Cortex of kidney (tissue), 1 donor: ENCODE data around the gene C19orf67.

ENCODE experiments used
- DNase-seq: peaks from one replicate; lab custom pipeline; 2025; lab: John Stamatoyannopoulos, UW

Gene C19orf67

GRCh38 chr19:14085309-14085995 is at the start of gene C19orf67:
C19orf67 (minus strand) TSS chr19:14085783; CDS start chr19:14085627, 156 bp downstream.
- DNase-seq = no peak

GRCh38 chr19:14135355-14135754 is 49.8 kb upstream of the C19orf67 start:
- no peak for DNase-seq

- no peak for DNase-seq
Observed at GRCh38 chr19:14127929-14128509, 42.4 kb upstream of the C19orf67 start.

GRCh38 chr19:14127176-14127575 is 41.6 kb upstream of the C19orf67 start:
- DNase-seq = no peak

DNA sequence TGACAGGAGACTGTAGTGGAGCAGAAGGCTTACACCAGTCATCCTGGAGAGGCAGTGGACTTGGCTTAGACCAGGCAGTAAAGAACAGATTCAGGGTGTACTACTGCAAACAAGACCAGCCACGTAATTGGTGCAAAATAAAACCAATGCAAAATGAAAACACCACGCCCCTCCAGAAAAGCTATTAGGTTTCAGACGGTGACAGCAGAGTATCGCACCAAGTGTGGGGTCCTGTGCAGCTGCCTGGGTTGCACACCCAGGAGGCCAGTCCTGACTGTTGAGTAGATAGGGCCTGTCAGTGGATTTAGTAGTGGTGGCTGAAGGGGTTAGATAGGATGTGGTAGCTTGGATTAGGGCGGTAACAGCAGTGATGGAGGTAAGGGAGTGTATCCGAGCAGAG is 37.3 kb upstream of the C19orf67 start:
- DNase-seq = no peak

GRCh38 chr19:14120497-14120780 is 34.9 kb upstream of the C19orf67 start:
- no peak for DNase-seq

- no peak for DNase-seq
Observed at GRCh38 chr19:14119644-14120496, 34.3 kb upstream of the C19orf67 start.

- no peak for DNase-seq
Observed at GRCh38 chr19:14119146-14119545, 33.6 kb upstream of the C19orf67 start.

- DNase-seq = no peak
Observed at GRCh38 chr19:14118165-14119051, 32.8 kb upstream of the C19orf67 start.

DNA sequence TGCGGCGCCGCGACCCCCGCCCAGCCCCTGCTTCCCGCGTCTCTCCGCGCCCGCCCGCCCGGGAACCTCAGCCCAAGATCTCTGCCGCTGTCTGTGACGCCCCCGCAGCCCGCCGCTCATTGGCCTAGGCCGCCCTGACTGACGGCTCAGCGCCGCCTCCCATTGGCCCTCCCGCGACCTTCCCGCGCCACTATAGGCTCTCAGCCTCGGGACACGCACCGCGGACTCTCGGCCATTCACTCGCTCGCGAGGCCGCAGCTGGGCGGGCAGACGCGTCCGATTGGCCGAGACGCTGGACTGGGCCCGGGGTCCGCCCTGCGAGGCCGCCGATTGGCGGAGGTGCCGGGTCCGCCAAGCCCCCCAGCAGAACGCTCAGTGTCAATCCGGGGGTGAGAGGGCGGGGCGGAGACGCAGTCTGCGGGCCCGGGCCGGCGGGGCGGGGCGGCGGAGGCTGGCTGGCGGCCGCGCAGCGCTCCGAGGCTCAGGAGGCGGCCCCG is 32.1 kb upstream of the C19orf67 start, which contains the start of gene PRKACA:
Gene PRKACA, minus strand, starts transcription at position 95 of the 497 bp plus-strand sequence. CDS start 215 bp downstream, outside the sequence.
- DNase-seq = peak; percentile 87

DNA sequence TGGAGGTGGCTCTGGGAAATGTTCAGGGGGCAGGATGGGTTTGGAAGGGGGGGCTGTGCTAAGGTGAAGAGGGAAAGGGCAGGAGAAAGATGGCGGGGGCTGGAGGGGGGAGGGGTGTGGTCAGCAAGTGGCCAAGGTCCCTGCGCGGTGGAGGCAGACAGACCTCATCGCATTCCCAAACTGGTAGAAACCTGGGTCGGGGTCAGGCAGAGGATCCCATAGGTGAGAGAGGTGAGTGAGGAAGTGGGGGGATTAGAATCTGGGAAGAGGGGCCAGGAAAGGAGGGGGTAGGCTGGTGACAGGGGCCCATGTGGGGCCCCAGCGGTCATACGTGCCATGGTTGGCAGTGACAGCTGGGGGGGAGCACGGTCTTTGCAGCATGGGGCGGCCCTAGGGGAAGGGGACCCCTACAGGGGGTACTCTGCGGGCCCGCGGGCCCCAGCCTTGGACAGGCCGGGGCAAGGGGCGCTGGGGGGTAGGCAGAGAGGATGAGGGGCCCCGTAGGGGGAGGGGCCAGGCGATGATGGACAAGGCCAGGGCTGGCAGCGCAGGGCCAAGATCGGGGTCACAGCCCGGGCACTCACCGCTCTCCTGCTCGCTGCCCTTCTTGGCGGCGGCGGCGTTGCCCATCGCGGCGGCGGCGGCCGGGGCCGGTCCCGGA is 31.5 kb upstream of the C19orf67 start:
- DNase-seq = no peak

GRCh38 chr19:14116525-14116917 is 30.9 kb upstream of the C19orf67 start:
- no peak for DNase-seq

DNA sequence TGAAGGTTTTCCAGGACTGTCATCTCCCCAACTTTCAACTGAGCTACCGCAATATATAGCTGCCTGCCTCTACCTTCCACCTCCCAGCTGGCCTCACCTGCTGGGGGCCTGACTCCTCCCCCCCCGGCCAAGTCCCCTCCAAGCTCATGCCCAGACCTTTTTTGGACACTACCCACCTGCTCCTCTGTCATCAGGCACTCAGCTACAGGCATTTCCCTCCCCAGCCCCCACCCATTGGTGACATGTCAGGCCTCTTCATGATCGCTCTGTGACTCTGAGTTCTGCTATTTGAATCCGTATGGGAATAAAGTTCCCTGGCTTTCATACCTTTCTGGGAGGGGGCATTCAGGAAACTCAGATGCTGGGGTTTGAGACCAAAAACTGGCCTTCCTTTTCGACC is 30.2 kb upstream of the C19orf67 start:
- DNase-seq = no peak

GRCh38 chr19:14114854-14115253 is 29.3 kb upstream of the C19orf67 start:
- DNase-seq = no peak

DNA sequence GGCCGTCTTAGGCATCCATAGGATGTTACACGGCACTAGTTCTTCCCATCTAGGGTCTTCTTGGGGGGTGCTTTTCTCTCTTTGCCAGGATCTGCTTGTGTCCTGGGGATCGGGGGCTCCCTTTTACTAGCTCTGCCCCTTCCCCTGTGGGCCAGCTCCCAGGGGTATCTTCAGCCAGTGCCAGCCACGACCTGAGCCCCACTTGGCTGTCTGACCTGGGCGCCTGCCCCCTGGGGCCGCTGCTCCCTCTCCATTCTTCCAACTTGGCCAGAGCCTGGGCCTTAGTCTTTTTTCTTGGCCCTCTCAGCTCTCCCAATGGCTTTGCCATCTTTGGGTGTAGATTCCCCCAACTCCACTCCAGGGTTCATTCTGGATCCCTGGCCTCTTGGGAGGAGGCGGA is 28.9 kb upstream of the C19orf67 start:
- no peak for DNase-seq

DNA sequence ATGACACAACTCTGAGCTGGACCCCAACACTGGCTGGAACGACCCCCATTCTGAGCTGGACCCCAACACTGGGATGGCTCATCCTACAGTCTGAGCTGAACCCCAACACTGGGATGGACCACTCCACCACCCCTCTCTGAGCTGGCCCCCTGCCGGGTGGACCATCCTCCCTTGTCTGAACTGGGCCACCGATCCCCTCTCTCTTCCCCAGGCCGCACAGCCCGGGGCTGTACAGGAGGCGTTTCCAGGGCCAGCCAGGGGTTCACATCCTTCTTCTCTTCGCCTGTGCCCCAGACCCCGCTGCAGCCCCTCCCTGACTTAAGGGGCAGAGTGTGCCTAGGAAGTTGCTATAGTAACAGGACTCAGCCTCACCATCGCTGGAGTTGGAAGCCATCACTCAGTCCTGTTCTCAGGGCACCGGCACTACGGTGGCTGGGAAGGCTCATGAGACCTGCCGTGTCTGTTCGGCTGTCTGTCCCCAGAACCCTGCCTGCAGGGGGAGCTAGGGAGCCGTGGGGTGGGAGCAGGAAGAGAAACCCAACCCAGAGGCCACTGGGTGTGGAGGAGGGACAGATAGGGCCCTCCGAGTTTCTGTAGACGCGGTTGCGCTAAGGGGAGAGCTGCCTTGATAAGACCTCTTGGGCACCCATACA is 28.3 kb upstream of the C19orf67 start:
- DNase-seq = no peak

GRCh38 chr19:14112809-14113385 is 27.3 kb upstream of the C19orf67 start:
- DNase-seq = no peak

GRCh38 chr19:14112051-14112808 is 26.6 kb upstream of the C19orf67 start:
- DNase-seq = no peak

GRCh38 chr19:14111486-14111885 is 25.9 kb upstream of the C19orf67 start:
- DNase-seq = no peak

DNA sequence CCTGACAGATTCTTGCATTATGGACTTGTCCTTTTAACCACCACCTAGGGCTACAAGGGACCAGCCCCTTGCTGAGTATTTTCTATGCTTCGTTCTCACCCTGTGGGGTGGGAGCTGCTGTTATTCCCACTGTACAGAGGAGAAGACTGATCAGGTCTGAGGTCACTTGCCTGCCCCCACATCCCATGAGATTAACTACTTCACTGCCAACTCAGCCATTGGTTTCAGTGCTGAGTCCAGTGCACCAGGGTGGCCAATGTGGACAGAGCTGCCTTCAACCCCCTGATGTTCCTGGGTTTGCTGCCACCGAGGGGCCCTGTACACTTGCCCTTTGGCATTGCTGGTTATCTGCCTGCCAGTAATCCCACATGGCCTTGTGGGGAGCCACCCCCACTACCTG is 25.1 kb upstream of the C19orf67 start:
- no peak for DNase-seq
